Activated B cell treated with CpG ODN at 0.5 μM for 24 hours (primary cell): ENCODE measurements around the gene ANO10. TPM values are rescaled to one million over a fixed set of nuclear protein-coding genes. Genes with fewer than 3 reads are reported as not detected.
"Not testable (repeated sequence)": the region's sequence is repeated elsewhere in the genome, so short reads cannot be mapped to it uniquely, and the experiment has no call there.

Source experiments
- ATAC-seq: fragments of 200-7000 bp; cut with Tn5 transposase; one replicate; pipeline ENCODE4 v1.10.0; 2021; ENCODE audit warnings: low read depth, mild to moderate bottlenecking, moderate library complexity
- CTCF ChIA-PET: fragments of 350-600 bp; sonication (Branson Sonifier 250); formaldehyde crosslinking; loops from one replicate; lab custom pipeline; 2021; ENCODE audit warnings: antibody characterized with exemption; lab: Charles Lee
- POLR2A ChIA-PET: fragments of 350-600 bp; sonication (Branson Sonifier 250); formaldehyde crosslinking; loops from one replicate; lab custom pipeline; 2021; ENCODE audit warnings: antibody characterized with exemption; lab: Charles Lee
- DNase-seq: peaks from one replicate; pipeline ENCODE4 v3.0.0; 2022
- H3K27ac Mint-ChIP-seq: one replicate; pipeline ENCODE4 v1.8.0; 2020; ENCODE audit warnings: mixed read lengths
- H3K27me3 Mint-ChIP-seq: one replicate; pipeline ENCODE4 v1.8.0; 2021; ENCODE audit warnings: mixed read lengths
- H3K36me3 Mint-ChIP-seq: one replicate; pipeline ENCODE4 v1.8.0; 2021; ENCODE audit warnings: low read depth, mixed read lengths
- H3K4me1 Mint-ChIP-seq: one replicate; pipeline ENCODE4 v1.8.0; 2021; ENCODE audit warnings: mixed read lengths
- H3K4me3 Mint-ChIP-seq: one replicate; pipeline ENCODE4 v1.8.0; 2020; ENCODE audit warnings: mild to moderate bottlenecking, mixed read lengths
- H3K9me3 Mint-ChIP-seq: one replicate; pipeline ENCODE4 v1.8.0; 2020; ENCODE audit warnings: mixed read lengths
- CTCF ChIP-seq: fragments of 200-600 bp; IDR thresholded peaks from one replicate; pipeline ENCODE4 v1.8.0; 2022; ENCODE audit warnings: antibody characterized with exemption, mild to moderate bottlenecking
- intact Hi-C: fragments of 100-400 bp; cut with micrococcal nuclease; formaldehyde crosslinking; loops from one replicate; pipeline ENCODE4 v1.15.1; 2024
- total RNA-seq: library from RNA; stranded (reverse); gene quantifications from 2 replicates; pipeline ENCODE4 v1.2.3, GENCODE V29; 2022

ANO10 gene
- total RNA-seq, 1 donor from 2014 or later, result 6.4 TPM

- Mint-ChIP-seq H3K4me3 (no peak overlapping the region), H3K27me3 (no peaks in the 10 kb centered on the region), H3K36me3 (peaks cover 6% of the 10 kb centered on the region), H3K27ac (no peak overlapping the region), H3K9me3 (peaks cover 21% of the 10 kb centered on the region), H3K4me1 (no peaks in the 10 kb centered on the region)
- intact Hi-C loops, result no loop called here
- CTCF ChIA-PET, result no interaction called here
- DNase-seq (no peak), ATAC-seq (no peak)
- POLR2A ChIA-PET, result no interaction called here
- TF ChIP-seq CTCF, result no peak
These were observed 98.3 kb downstream of the ANO10 start for GRCh38 chr3:43523454-43524053.

GRCh38 chr3:43522727-43523362 is 99.0 kb downstream of the ANO10 start:
- CTCF ChIA-PET, result interaction anchor here (0.9 kb wide), 1 partner anchor 20 kb away, joined by 3 read pairs; no protein-coding TSS in a partner anchor
- H3K4me3 Mint-ChIP-seq, result no peak overlapping the region
- intact Hi-C loops, result no loop called here
- no peaks in the 10 kb centered on the region for H3K27me3 Mint-ChIP-seq
- H3K9me3 Mint-ChIP-seq, result peaks cover 21% of the 10 kb centered on the region
- H3K4me1 Mint-ChIP-seq, result no peaks in the 10 kb centered on the region
- TF ChIP-seq CTCF, result no peak
- DNase-seq (no peak), ATAC-seq (no peak)
- no peak overlapping the region for H3K27ac Mint-ChIP-seq
- POLR2A ChIA-PET, result no interaction called here
- H3K36me3 Mint-ChIP-seq, result peaks cover 6% of the 10 kb centered on the region

GRCh38 chr3:43521941-43522340 is 99.9 kb downstream of the ANO10 start:
- H3K4me3 Mint-ChIP-seq, result no peak overlapping the region
- no peak for DNase-seq
- H3K9me3 Mint-ChIP-seq, result peaks cover 25% of the 10 kb centered on the region
- POLR2A ChIA-PET, result no interaction called here
- H3K4me1 Mint-ChIP-seq, result no peaks in the 10 kb centered on the region
- CTCF ChIA-PET, result interaction anchor here (0.9 kb wide), 1 partner anchor 19 kb away, joined by 3 read pairs; no protein-coding TSS in a partner anchor
- intact Hi-C loops, result no loop called here
- H3K27me3 Mint-ChIP-seq, result no peaks in the 10 kb centered on the region
- no peak overlapping the region for H3K27ac Mint-ChIP-seq
- no peak for TF ChIP-seq CTCF
- H3K36me3 Mint-ChIP-seq, result peaks cover 6% of the 10 kb centered on the region
- ATAC-seq, result no peak

GRCh38 chr3:43518515-43518914 is 103.3 kb downstream of the ANO10 start:
- DNase-seq, intact Hi-C loops, H3K27me3 Mint-ChIP-seq, ATAC-seq, H3K4me3 Mint-ChIP-seq, H3K27ac Mint-ChIP-seq, CTCF ChIA-PET, H3K4me1 Mint-ChIP-seq, POLR2A ChIA-PET, H3K36me3 Mint-ChIP-seq: not testable (repeated sequence)
- H3K9me3 Mint-ChIP-seq, result peaks cover 25% of the 10 kb centered on the region

- peaks cover 25% of the 10 kb centered on the region for H3K9me3 Mint-ChIP-seq
- DNase-seq (no peak), ATAC-seq (no peak)
- no peak for TF ChIP-seq CTCF
- H3K27ac Mint-ChIP-seq, result no peak overlapping the region
- no peaks in the 10 kb centered on the region for H3K4me1 Mint-ChIP-seq
- CTCF ChIA-PET, result no interaction called here
- POLR2A ChIA-PET, result no interaction called here
- no peaks in the 10 kb centered on the region for H3K27me3 Mint-ChIP-seq
- intact Hi-C loops, result no loop called here
- H3K4me3 Mint-ChIP-seq, result no peak overlapping the region
- H3K36me3 Mint-ChIP-seq, result peaks cover 6% of the 10 kb centered on the region
These were observed 105.7 kb downstream of the ANO10 start for GRCh38 chr3:43515970-43516635.
